COLO668 (cell line): ENCODE measurements around the gene ERP27.

Experiments
- DNase-seq: peaks from one replicate; lab custom pipeline; 2025; ENCODE audit not compliant: unreplicated experiment; lab: John Stamatoyannopoulos, UW

Gene ERP27

GRCh38 chr12:14938301-14938700 lies at the start of gene ERP27:
ERP27 (minus strand) TSS chr12:14938537; CDS start chr12:14938508, 29 bp downstream.
- DNase-seq, result no peak

- no peak for DNase-seq
Observed at GRCh38 chr12:14988035-14988434, 49.7 kb upstream of the ERP27 start.

GRCh38 chr12:14986449-14986848 lies 48.1 kb upstream of the ERP27 start:
- no peak for DNase-seq

GRCh38 chr12:14984766-14985285 lies 46.5 kb upstream of the ERP27 start:
- no peak for DNase-seq

- DNase-seq, result no peak
Observed at GRCh38 chr12:14984036-14984435, 45.7 kb upstream of the ERP27 start.

GRCh38 chr12:14982991-14983390 lies 44.7 kb upstream of the ERP27 start:
- DNase-seq, result no peak

- DNase-seq, result no peak
Observed at GRCh38 chr12:14982562-14982961, 44.2 kb upstream of the ERP27 start.

- no peak for DNase-seq
Observed at GRCh38 chr12:14981049-14981448, 42.7 kb upstream of the ERP27 start.

GRCh38 chr12:14979468-14979867 lies 41.1 kb upstream of the ERP27 start:
- no peak for DNase-seq

- no peak for DNase-seq
Observed at GRCh38 chr12:14976658-14977057, 38.3 kb upstream of the ERP27 start.

GRCh38 chr12:14975457-14975856 lies 37.1 kb upstream of the ERP27 start:
- no peak for DNase-seq

GRCh38 chr12:14974633-14975032 lies 36.3 kb upstream of the ERP27 start:
- no peak for DNase-seq

- DNase-seq, result no peak
Observed at GRCh38 chr12:14972816-14973215, 34.5 kb upstream of the ERP27 start, which contains the start of gene PDE6H. PDE6H (plus strand) TSS chr12:14973042; CDS start chr12:14978013, 4,971 bp downstream.

GRCh38 chr12:14970473-14970872 lies 32.1 kb upstream of the ERP27 start:
- no peak for DNase-seq

- DNase-seq, result no peak
Observed at GRCh38 chr12:14968478-14968877, 30.1 kb upstream of the ERP27 start.

- no peak for DNase-seq
Observed at GRCh38 chr12:14965221-14965620, 26.9 kb upstream of the ERP27 start.

- no peak for DNase-seq
Observed at GRCh38 chr12:14964406-14964805, 26.1 kb upstream of the ERP27 start.

GRCh38 chr12:14963520-14963919 lies 25.2 kb upstream of the ERP27 start:
- DNase-seq, result no peak

GRCh38 chr12:14962797-14963196 lies 24.5 kb upstream of the ERP27 start:
- no peak for DNase-seq

GRCh38 chr12:14962153-14962539 lies 23.8 kb upstream of the ERP27 start:
- DNase-seq, result no peak

- DNase-seq, result no peak
Observed at GRCh38 chr12:14961466-14962152, 23.3 kb upstream of the ERP27 start, which contains the start of gene ARHGDIB. ARHGDIB (minus strand) TSS chr12:14961601; CDS start chr12:14950712, 10,889 bp downstream.

GRCh38 chr12:14960548-14961465 lies 22.5 kb upstream of the ERP27 start:
- DNase-seq, result no peak
